Spleen (tissue), 11 donors: ENCODE measurements around the gene CCL22. TPM values are rescaled to one million over a fixed set of nuclear protein-coding genes. Genes with fewer than 3 reads are reported as not detected.
"Not testable (repeated sequence)": the region's sequence is repeated elsewhere in the genome, so short reads cannot be mapped to it uniquely, and the experiment has no call there.

Experiments
- DNase-seq: peaks from one replicate; pipeline ENCODE4 v3.0.0-alpha.2; 2020
- H3K27ac ChIP-seq, 8 donors: fragments of 200-600 bp; sonication (generic) in 7 of 8; 1 replicate in 4 of 8; 2 replicates in 4 of 8; pipeline versions ENCODE4 v1.5.0 to v1.8.0; 2016 to 2021; ENCODE audit warnings: inconsistent platforms in 4 of 8, mild to moderate bottlenecking in 4 of 8, moderate library complexity in 1 of 8
- H3K27me3 ChIP-seq, 7 donors: fragments of 200-600 bp; sonication (generic) in 6 of 7; replicated peaks in 1 of 7; 1 replicate in 4 of 7; 2 replicates in 3 of 7; pipeline versions ENCODE4 v1.5.0 to v1.8.0; 2016 to 2021; ENCODE audit warnings: inconsistent platforms in 3 of 7, mild to moderate bottlenecking in 1 of 7
- H3K36me3 ChIP-seq, 6 donors: fragments of 200-600 bp; sonication (generic) in 5 of 6; 1 replicate in 4 of 6; 2 replicates in 2 of 6; pipeline versions ENCODE4 v1.5.0 to v1.8.0; 2016 to 2021; ENCODE audit warnings: inconsistent platforms in 2 of 6
- H3K4me1 ChIP-seq, 6 donors: fragments of 200-600 bp; sonication (generic) in 5 of 6; 1 replicate in 3 of 6; 2 replicates in 3 of 6; pipeline versions ENCODE4 v1.5.0 to v1.8.0; 2016 to 2021; ENCODE audit warnings: inconsistent platforms in 3 of 6
- H3K4me3 ChIP-seq, 8 donors: fragments of 200-600 bp; sonication (generic) in 7 of 8; 1 replicate in 4 of 8; 2 replicates in 4 of 8; pipeline versions ENCODE4 v1.5.0 to v1.8.0; 2016 to 2021; ENCODE audit warnings: inconsistent platforms in 4 of 8, mild to moderate bottlenecking in 4 of 8, moderate library complexity in 2 of 8
- H3K9me3 ChIP-seq, 8 donors: fragments of 200-600 bp; sonication (generic) in 7 of 8; 1 replicate in 4 of 8; 2 replicates in 4 of 8; pipeline versions ENCODE4 v1.5.0 to v1.8.0; 2016 to 2021; ENCODE audit warnings: inconsistent platforms in 4 of 8
- POLR2A ChIP-seq, 3 donors: fragments of 450-650 bp; IDR thresholded peaks; one replicate each; pipeline ENCODE4 v1.5.1; 2017; ENCODE audit warnings: antibody characterized with exemption in 3 of 3, mild to moderate bottlenecking in 1 of 3
- POLR2AphosphoS5 ChIP-seq, 3 donors: sonication (generic); formaldehyde crosslinking; IDR thresholded peaks; one replicate each; pipeline ENCODE4 v1.5.1; 2017; ENCODE audit warnings: antibody characterized with exemption in 3 of 3
- WGBS, 5 donors: extraction: QIAGEN DNeasy Blood & Tissue Kit in 3 of 5; methylation state at CpG; one replicate each; pipeline versions ENCODE4 v1.1.5 to v1.1.7; 2013 to 2018; 5-methylcytosine and 5-hydroxymethylcytosine counted together
- intact Hi-C: fragments of 100-400 bp; cut with DNase I; formaldehyde crosslinking; loops from one replicate; pipeline ENCODE4 v1.15.0; 2023; ENCODE audit warnings: low total_unique reads
- polyA plus RNA-seq, 3 donors: library from polyadenylated mRNA; stranded (reverse); fragments of 200-250 nt; gene quantifications; one replicate each; pipeline ENCODE4 v1.2.1, GENCODE V29; 2013
- total RNA-seq, 7 donors: library from RNA; depleted of rRNA in 3 of 7; stranded (reverse); fragments of >200 nt in 3 of 7; fragmentation: NEBNext Ultra II Directional in 4 of 7; extraction: Animal tissue kit (Norgen Biotek cat#: 25700) in 4 of 7; gene quantifications; one replicate each; pipeline versions ENCODE4 v1.1.0 to v1.2.1, GENCODE V29; 2016 to 2021
- TF ChIP-seq, protein P1 (sequence below), 11 experiments: fragments of 200-600 bp in 7 of 11; fragments of 450-650 bp in 4 of 11; sonication (generic) in 4 of 11; IDR thresholded peaks in 8 of 11; conservative IDR thresholded peaks in 3 of 11; 1 replicate in 7 of 11; 2 replicates in 4 of 11; pipeline versions ENCODE4 v1.4.0 to v1.8.0; 2016 to 2021; ENCODE audit warnings: antibody characterized with exemption in 11 of 11, inconsistent platforms in 4 of 11, mild to moderate bottlenecking in 1 of 11
- donor health status: healthy with polysubstance abuse.
- donor health status: DM: no; HTN: no; CAD: no; lungs with moderate emphysema.
- donor health status: DM: no; HTN: no; CAD: no.
- donor health status: Bipolar disorder and iron deficiency.
- donor health status: healthy.
- donor health status: DM: no; HTN: no; CAD: no.
- donor health status: DM: yes; HTN: yes; CAD: no.

The CCL22 gene
- total and polyA plus RNA-seq, 10 donors, result 0.51 to 6.9 (median 1.7) TPM

DNA sequence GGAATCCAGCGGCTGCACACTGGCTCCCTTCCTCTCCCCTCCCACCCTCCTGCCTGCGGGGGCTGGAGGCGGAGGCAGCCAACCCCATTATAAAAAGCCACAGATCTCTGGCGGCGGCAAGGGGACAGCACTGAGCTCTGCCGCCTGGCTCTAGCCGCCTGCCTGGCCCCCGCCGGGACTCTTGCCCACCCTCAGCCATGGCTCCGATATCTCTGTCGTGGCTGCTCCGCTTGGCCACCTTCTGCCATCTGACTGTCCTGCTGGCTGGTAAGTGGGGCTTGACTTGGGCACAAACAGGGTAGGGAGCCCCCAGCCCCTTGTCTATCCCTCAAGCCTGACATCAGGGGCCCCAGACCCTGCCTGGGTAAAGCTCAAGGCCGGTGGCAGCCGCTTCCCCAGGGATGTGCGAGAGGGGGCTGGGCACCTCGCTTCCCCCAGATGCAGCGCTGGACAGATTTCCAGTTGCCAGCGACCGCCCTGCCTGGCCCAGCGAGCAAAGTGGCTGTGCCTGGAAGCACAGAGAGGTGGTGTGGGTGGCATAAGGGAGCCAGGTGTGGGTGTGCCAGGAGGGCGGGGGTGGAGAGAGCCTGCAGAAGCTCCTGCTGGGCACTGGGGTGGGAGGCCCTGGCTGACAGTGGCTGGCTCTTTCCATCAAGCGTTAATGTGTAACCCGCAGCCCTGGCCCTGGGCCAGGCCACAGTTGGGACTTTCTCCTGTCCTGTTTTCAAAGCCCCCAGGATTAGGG lies 14.0 kb downstream of the CCL22 start, which contains the start of gene CX3CL1:
CX3CL1 (plus strand) TSS at position 119 of the 745 bp plus-strand sequence; CDS start at position 198, 79 bp downstream.
- Histone ChIP-seq H3K27me3 (peaks cover 0 to 29% (median 0%) of the 10 kb centered on the region in 7 donors), H3K36me3 (no peaks in the 10 kb centered on the region), H3K4me1 (peaks cover 0 to 8% (median under 1%) of the 10 kb centered on the region in 6 donors), H3K4me3 (peak within 1 kb of the TSS in 3 of 8 donors; percentile 15 to 33 (median 25)), H3K27ac (no peak within 1 kb of the TSS), H3K9me3 (no peaks in the 10 kb centered on the region)
- TF ChIP-seq POLR2AphosphoS5 (IDR thresholded peaks at IDR 0.05), result peak in 1 of 3 donors; percentile 48
- TF ChIP-seq, protein P1, sequence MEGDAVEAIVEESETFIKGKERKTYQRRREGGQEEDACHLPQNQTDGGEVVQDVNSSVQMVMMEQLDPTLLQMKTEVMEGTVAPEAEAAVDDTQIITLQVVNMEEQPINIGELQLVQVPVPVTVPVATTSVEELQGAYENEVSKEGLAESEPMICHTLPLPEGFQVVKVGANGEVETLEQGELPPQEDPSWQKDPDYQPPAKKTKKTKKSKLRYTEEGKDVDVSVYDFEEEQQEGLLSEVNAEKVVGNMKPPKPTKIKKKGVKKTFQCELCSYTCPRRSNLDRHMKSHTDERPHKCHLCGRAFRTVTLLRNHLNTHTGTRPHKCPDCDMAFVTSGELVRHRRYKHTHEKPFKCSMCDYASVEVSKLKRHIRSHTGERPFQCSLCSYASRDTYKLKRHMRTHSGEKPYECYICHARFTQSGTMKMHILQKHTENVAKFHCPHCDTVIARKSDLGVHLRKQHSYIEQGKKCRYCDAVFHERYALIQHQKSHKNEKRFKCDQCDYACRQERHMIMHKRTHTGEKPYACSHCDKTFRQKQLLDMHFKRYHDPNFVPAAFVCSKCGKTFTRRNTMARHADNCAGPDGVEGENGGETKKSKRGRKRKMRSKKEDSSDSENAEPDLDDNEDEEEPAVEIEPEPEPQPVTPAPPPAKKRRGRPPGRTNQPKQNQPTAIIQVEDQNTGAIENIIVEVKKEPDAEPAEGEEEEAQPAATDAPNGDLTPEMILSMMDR (IDR thresholded peaks at IDR 0.05 in 8 of 11, conservative IDR thresholded peaks at IDR 0.05 in 3 of 11), result no peak
- intact Hi-C loops, result no loop called here
- DNase-seq, result no peak
- 52 to 69% (median 60%) methylated on average over 21 to 23 of the region's 23 CpGs for WGBS, 5 donors

DNA sequence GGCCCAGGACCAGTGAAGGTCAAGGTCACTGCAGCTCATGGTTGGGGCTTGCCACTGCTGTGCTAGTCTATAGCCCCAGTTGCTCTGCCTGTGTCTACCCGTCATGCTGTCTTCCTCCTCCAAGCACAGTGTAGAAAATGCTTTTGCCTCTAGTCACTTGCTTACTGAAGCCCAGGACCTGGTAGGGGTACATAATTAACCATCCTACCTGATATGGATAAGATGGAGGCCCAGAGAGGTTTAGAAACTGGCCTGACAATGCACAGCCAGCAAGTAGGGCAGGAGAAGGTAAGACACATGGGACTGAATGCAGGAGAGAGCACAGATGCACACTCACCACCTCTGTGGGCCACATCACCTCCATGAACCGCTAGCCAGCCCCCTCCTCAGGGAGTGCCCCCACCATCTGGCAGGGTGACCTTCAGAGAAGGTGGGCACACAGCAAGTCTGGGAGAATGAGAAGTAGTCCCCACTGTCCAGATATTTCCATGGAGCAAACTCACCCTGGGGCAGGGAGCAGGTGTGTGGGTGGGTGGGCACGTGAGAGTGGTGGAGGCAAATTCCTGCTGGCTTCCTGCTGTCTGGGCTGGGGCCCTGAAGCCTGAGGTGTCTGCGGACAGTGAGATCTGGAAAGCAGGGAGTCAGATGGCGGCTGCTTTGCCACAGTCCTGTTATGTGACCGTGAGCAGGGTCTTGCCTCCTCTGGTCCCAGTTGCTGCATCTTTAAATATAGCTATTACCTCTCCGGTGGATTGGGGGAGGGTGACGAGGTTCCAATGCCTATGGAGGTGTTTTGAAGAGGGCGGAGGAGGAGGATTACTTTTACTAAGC lies 14.7 kb downstream of the CCL22 start:
- Histone ChIP-seq H3K9me3 (no peaks in the 10 kb centered on the region), H3K4me3 (peak overlapping the region in 2 of 8 donors; percentile 15 to 33), H3K27ac (no peak overlapping the region), H3K27me3 (peaks cover 0 to 25% (median 0%) of the 10 kb centered on the region in 7 donors), H3K36me3 (no peaks in the 10 kb centered on the region), H3K4me1 (peaks cover 0 to 13% (median 4%) of the 10 kb centered on the region in 6 donors)
- intact Hi-C loops, result no loop called here
- TF ChIP-seq, protein P1 (IDR thresholded peaks at IDR 0.05 in 8 of 11, conservative IDR thresholded peaks at IDR 0.05 in 3 of 11), result no peak
- no peak for TF ChIP-seq POLR2AphosphoS5 (IDR thresholded peaks at IDR 0.05)
- no peak for TF ChIP-seq POLR2A (IDR thresholded peaks at IDR 0.05)
- DNase-seq, result no peak
- 80 to 89% (median 82%) methylated on average over 7 to 9 of the region's 9 CpGs for WGBS, 5 donors

DNA sequence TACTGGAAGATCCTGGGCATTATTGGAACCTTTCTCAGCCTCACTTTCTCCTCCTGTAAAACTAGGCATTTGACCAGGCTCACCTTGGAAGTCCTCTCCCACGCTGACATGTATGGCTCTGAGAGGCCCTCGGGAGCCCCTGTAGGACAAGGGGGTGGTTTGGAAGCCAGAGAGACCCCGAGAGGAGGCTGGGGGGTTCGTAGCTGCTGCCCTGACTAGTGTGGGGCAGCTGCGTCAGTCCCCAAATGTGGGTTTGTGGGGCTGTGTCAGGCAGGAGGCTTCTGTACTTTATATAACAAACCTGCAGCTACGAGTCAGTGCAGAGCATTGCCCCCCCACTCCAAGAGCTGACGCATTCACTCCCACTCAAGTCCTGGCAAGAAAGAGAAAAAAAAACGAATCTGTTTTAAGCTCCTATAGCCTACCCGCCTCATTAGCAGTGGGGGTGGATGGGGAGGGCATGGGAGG lies 15.5 kb downstream of the CCL22 start:
- intact Hi-C loops, result no loop called here
- Histone ChIP-seq H3K27ac (no peak overlapping the region), H3K9me3 (no peaks in the 10 kb centered on the region), H3K27me3 (peaks cover 0 to 23% (median 0%) of the 10 kb centered on the region in 7 donors), H3K4me3 (no peak overlapping the region), H3K4me1 (peaks cover 0 to 13% (median 4%) of the 10 kb centered on the region in 6 donors), H3K36me3 (no peaks in the 10 kb centered on the region)
- TF ChIP-seq, protein P1 (IDR thresholded peaks at IDR 0.05 in 8 of 11, conservative IDR thresholded peaks at IDR 0.05 in 3 of 11), result no peak
- TF ChIP-seq POLR2AphosphoS5 (IDR thresholded peaks at IDR 0.05), result no peak
- TF ChIP-seq POLR2A (IDR thresholded peaks at IDR 0.05), result no peak
- 64 to 82% (median 77%) methylated on average over 9 of the region's 9 CpGs for whole genome bisulfite sequencing, 5 donors
- DNase-seq, result no peak

DNA sequence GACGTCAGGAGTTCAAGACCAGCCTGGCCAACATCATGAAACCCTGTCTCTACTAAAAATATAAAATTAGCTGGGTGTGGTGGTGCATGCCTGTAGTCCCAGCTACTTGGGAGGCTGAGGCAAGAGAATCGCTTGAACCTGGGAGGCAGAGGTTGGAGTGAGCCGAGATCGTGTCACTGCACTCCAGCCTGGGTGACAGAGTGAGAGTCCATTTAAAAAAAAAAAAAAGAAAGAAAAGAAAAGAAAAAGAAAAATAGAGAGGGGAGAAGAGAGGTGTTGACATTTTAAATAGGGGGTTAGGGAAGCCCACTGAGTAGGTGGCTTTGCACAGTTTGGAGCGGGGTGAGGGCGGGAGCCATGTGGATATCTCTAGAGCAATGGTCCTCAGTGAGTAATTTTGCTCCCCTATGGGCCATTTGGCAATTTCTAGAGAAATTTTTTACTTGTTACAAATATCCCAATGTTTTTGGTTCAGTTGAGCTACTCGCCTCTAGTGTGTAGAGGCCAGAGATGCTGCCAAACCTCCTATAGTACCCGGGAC lies 16.4 kb downstream of the CCL22 start:
- intact Hi-C loops, DNase-seq, H3K36me3 ChIP-seq, H3K27ac ChIP-seq, H3K9me3 ChIP-seq, H3K4me3 ChIP-seq: not testable (repeated sequence)
- Histone ChIP-seq H3K27me3 (peaks cover 0 to 23% (median 0%) of the 10 kb centered on the region in 7 donors), H3K4me1 (peaks cover 0 to 13% (median 4%) of the 10 kb centered on the region in 6 donors)
- 90 to 93% (median 91%) methylated on average over 8 of the region's 8 CpGs for whole genome bisulfite sequencing, 5 donors
